Mammary epithelial cell (primary cell): ENCODE data around the gene WWC1.

Experiments used
- EZH2 ChIP-seq: IDR thresholded peaks from 2 replicates; pipeline ENCODE4 v1.6.1; 2012; ENCODE audit warnings: low read length, inconsistent platforms, borderline replicate concordance
- TF ChIP-seq, protein P1 (sequence below), 2 donors: IDR thresholded peaks in 1 of 2; conservative IDR thresholded peaks in 1 of 2; 2 replicates each; pipeline ENCODE4 v1.5.1; 2011 to 2012; ENCODE audit warnings: inconsistent platforms in 2 of 2, low read length in 2 of 2, mild to moderate bottlenecking in 2 of 2, control low read depth in 1 of 2, low read depth in 1 of 2; ENCODE audit not compliant: insufficient read depth in 1 of 2; ENCODE audit errors: extremely low read depth in 1 of 2

DNA sequence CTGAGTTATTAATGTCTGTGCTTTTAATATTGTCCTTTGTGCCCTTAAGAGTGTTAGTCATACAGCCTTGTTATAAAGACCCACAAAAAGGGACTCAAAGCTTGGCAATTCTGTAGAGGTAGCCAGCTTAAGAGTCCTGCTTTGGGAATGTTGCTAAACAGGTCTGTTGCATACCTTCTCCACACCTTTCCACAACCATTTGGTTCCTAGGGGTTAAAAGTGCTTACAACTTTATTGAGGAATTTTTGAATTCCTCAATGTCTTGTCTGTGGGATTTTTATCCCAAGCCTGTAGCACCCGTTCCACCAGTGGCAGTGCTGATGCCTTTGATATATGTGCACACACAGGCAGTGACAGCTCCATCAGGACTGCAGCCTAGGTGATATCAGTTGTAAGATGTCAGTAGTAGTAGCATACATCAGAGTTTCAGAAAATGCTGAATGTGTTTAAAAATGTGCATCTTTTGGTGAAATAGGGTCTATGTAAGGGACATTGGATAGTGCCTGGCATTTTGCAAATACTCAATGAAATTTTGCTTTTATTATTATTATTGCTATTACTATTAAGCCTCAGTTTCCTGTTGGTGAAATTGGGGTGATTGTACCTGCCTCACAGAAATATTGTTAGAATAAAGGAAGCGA, 68.5 kb downstream of the WWC1 start:
- TF ChIP-seq, protein P1, sequence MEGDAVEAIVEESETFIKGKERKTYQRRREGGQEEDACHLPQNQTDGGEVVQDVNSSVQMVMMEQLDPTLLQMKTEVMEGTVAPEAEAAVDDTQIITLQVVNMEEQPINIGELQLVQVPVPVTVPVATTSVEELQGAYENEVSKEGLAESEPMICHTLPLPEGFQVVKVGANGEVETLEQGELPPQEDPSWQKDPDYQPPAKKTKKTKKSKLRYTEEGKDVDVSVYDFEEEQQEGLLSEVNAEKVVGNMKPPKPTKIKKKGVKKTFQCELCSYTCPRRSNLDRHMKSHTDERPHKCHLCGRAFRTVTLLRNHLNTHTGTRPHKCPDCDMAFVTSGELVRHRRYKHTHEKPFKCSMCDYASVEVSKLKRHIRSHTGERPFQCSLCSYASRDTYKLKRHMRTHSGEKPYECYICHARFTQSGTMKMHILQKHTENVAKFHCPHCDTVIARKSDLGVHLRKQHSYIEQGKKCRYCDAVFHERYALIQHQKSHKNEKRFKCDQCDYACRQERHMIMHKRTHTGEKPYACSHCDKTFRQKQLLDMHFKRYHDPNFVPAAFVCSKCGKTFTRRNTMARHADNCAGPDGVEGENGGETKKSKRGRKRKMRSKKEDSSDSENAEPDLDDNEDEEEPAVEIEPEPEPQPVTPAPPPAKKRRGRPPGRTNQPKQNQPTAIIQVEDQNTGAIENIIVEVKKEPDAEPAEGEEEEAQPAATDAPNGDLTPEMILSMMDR (conservative IDR thresholded peaks at IDR 0.05 in 1 of 2, IDR thresholded peaks at IDR 0.05 in 1 of 2; ENCODE audit: extremely low read depth in 1 of 2, insufficient read depth in 1 of 2, low read depth in 1 of 2, low read length in 2 of 2): no peak
- TF ChIP-seq EZH2: no peak
